HT-29 (cell line): ENCODE results near the gene FCER2. TPM values are rescaled to one million over a fixed set of nuclear protein-coding genes. Genes with fewer than 3 reads are reported as not detected.
"Not testable (repeated sequence)": the region's sequence is repeated elsewhere in the genome, so short reads cannot be mapped to it uniquely, and the experiment has no call there.

Experiments
- DNase-seq: peaks from one replicate; pipeline ENCODE4 v3.0.0-alpha.2; 2015; ENCODE audit warnings: low spot score
- total RNA-seq: library from RNA; depleted of rRNA; stranded (reverse); fragments of >200 nt; shearing (Covaris generic); gene quantifications from 2 replicates; pipeline ENCODE4 v1.2.3, GENCODE V29; 2014; rRNA removed

FCER2 gene, protein sequence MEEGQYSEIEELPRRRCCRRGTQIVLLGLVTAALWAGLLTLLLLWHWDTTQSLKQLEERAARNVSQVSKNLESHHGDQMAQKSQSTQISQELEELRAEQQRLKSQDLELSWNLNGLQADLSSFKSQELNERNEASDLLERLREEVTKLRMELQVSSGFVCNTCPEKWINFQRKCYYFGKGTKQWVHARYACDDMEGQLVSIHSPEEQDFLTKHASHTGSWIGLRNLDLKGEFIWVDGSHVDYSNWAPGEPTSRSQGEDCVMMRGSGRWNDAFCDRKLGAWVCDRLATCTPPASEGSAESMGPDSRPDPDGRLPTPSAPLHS
- not detected in 2 replicates for total RNA-seq

DNA sequence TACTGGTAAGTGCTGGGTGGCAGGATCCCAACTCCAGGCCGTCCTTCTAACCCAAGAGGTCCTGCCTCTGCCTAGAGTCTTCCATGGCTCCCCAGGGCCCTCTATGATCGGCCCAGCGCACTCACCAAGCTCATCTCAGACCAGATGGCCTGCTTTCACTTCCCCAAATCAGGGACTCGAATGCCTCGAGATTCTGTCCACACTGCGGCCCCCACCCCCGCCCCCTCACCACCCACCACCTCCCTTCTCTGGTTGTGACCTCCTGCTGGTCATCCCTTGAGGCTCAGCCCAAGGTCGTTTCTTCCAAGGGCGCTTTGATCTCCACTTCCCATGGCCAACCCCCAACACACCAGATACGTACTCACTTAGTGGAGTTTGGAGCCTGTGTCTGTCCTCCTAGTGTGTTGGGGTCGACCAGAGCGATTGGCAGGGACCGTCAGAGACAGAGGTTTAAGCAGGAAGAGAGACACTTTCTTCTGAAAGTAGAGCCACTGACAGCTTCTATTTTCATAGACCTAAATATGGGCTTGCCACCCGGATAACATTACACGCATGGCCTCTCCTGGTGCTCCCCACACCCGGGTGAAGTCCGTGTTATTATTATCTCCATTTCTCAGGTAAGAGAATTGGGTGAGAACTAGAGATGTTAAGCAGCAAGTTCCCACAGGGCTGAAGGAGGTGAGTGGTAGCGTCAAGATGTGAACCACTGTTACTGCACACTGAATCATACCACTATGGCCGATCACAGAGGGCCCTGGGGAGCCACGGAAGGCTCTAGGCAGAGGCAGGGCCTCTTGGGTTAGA lies at the start of gene FCER2:
TSS of gene FCER2 (minus strand) at position 478 of the 804 bp plus-strand sequence. CDS start 2,371 bp downstream, outside the sequence.
- DNase-seq, result no peak

- no peak for DNase-seq
Observed at GRCh38 chr19:7751157-7751783, 49.3 kb upstream of the FCER2 start.

- DNase-seq, result peak; percentile 45
Observed at GRCh38 chr19:7748756-7749155, 46.8 kb upstream of the FCER2 start.

- DNase-seq, result no peak
Observed at GRCh38 chr19:7748171-7748570, 46.2 kb upstream of the FCER2 start.

DNA sequence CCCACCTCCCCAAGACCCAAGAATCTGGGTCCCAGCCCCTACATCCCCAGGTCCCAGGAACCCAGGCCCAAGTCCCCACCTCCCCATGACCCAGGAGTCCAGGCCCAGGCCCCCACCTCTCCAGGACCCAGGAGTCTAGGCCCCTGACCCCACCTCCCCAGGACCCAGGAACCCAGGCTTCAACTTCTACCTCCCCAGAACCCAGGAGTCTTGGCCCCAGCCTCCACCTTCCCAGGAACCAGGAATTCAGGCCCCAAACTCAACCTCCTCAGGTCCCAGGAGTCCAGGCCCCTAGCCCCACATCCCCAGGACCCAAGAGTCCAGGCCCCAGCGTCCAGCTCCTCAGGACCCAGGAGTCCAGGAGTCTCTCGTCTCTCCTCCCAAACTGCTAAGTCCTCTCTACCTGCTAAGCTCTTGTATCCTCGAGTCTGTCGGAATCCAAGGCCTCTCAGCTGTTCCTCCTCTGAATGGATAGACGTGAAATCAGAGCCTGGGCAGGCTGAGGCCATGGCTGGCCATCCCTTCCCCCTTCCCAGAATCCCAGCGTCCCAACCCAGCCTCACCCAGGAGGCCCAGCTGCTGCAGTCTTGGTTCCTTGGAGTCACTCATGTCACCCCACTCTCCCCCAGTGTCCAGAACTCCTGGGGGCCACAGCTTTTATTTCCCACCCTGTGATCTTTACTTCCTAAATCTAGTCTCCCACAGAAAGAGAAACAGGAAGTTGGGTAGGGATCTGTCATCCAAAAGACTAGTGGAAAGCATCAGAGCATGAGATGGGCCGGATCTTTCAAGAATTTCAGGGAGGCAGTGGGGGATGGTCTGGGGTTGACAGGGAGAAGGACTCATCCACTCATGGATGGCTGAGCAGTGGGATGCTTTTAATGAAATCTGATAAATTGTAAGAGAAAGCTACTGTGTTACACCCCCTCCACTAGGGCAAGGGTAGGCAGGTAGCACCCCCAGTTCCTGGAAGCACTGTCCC lies 45.3 kb upstream of the FCER2 start, which contains the start of gene CD209:
TSS of gene CD209 (minus strand) at position 632 of the 982 bp plus-strand sequence. CDS start at position 609, 23 bp downstream.
- no peak for DNase-seq

- not testable (repeated sequence) for DNase-seq
Observed at GRCh38 chr19:7746306-7746705, 44.4 kb upstream of the FCER2 start.

DNA sequence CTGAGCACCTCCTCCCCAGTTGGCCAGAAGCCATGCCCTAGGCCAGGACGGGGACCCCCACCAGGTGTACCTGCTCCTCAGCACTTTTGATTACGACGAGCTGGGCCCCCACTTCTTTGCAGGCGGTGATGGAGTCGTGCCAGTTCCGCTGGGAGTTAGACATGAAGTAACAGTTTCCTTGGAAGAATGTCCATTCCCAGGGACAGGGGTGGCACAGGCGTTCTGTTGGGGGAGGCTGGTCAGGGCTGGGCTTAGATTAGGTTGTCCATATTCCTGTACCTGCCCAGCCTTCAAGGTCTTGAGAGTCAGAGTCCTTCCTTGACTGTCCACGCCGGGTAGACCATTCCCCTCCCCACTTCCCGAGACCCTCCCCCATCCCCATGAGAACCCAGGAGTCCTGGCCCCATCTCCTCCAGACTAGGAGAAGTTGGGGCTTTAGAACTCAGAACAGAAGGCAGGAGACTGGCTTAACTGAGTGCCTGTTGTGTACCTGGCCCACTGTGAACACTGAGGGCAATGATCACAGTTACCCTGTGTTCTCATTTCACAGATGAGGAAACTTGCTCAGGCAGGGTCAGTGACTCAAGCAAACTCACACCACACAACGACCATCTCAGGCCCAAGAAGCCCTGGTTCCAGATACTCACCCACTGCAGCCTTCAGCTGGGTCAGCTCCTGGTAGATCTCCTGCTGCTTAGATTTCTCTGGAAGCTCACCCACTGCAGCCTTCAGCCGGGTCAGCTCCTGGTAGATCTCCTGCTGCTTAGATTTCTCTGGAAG lies 43.1 kb upstream of the FCER2 start:
- DNase-seq, result no peak

- no peak for DNase-seq
Observed at GRCh38 chr19:7744199-7744786, 42.4 kb upstream of the FCER2 start.

GRCh38 chr19:7743425-7743841 lies 41.5 kb upstream of the FCER2 start:
- no peak for DNase-seq

GRCh38 chr19:7742991-7743390 lies 41.1 kb upstream of the FCER2 start:
- no peak for DNase-seq

- DNase-seq, result no peak
Observed at GRCh38 chr19:7742575-7742974, 40.6 kb upstream of the FCER2 start.

DNA sequence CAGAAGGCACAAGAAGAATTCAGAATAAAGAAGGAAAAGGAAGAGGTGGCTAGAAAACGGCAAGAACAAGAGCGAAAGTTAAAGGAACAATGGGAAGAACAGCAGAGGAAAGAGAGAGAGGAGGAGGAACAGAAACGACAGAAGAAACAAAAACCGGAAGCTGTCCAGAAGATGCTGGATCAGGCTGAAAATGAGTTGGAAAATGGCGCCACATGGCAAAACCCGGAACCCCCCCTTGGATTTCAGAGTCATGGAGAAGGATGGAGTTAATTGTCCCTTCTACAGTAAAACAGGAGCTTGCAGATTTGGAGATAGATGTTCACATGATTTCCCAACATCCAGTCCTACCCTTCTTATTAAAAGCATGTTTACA lies 38.7 kb upstream of the FCER2 start:
- DNase-seq, result no peak

DNA sequence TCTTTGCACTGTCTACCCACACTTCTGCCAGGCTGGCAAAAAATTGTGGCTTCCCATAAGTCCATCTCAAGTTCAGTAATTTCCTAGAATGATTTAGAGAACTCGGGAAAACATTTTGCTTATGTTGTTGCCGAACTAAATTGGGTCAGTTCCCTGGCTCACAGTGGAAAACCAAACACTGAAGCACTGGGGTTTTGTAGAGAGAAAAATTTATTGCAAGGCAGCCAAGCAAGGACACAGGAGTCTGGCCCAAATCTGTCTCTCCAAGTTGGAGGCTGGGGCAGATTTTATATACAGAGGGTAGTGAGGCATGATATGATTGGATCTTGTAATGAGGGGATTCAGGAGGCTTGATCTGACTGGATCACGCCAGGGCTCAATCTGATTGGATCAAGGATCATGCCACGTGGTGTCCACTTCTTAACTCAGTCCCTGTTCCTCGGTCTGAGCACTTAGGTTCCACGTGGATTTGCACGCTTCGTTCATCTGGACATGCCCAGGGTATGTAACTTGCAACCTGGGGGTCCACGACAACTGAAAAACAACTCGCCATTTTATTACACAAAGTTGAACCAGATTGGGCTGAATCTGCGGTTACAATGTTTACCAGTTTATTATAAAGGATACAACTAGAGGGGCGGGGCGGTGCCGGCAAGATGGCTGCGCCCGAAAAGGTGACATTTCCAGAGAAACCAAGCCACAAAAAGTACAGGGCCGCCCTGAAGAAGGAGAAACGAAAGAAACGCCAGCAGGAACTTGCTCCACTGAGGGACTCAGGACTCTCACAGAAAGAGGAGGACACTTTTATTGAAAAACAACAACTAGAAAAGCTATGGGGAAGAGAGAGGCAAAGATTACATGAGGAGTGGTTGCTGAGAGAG lies 38.1 kb upstream of the FCER2 start:
- DNase-seq, result no peak

GRCh38 chr19:7739211-7739755 lies 37.4 kb upstream of the FCER2 start:
- DNase-seq, result no peak

DNA sequence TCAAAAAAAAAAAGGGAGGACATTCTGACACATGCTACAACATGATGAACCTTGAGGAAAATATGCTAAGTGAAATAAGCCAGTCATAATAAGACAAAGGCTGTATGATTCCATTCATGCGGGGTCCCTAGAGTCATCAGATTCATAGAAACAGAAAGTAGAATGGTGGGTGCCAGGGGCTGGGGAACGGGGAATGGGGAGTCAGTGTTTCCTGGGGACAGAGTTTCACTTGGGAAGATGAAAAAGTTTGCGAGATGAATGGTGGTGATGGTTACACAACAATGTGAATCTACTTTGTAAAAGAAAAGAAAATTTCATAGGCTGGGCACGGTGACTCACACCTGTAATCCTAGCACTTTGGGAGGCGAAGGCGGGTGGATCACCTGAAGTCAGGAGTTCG lies 36.1 kb upstream of the FCER2 start:
- DNase-seq, result no peak

DNA sequence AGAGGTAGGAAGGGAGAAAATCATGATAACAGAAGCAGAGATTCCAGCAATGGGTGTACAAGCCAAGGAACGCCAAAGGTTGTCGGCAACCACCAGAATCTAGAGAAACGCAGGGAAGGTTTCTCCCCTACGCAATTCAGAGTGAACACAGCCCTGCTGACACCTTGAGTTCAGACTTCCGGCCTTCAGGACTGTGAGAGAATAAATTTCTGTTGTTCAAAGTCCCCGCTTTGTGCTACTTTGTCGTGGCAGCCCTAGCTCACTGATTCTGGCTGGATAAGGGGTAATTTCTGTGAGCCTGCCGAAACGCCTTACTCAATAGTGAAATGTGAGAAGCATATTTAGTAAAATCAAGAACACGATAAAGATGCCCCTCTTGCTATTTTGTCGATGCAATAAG lies 35.3 kb upstream of the FCER2 start:
- no peak for DNase-seq

DNA sequence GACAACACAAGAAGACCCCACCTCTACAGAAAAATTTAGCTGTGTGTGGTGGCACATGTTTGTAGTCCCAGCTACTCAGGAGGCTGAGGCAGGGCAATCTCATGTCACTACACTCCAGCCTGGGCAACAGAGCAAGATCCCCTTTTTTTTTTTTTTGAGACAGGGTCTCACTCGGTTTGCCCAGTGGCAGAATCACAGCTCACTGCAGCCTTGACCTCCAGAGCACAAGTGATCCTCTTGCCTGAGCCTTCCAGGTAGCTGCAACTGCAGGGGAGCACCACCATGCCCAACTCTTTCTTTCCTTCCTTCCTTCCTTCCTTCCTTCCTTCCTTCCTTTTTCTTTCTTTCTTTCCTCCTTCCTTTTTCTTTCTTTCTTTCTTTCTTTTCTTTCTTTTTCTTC lies 34.2 kb upstream of the FCER2 start:
- no peak for DNase-seq
